GM18505 (cell line): ENCODE data around the gene INS.

Source experiments
- ATAC-seq: cut with Tn5 transposase; IDR thresholded peaks from one replicate; pipeline ENCODE4 v1.9.1; 2021; ENCODE audit not compliant: unreplicated experiment
- POLR2A ChIP-seq: IDR thresholded peaks from 4 replicates; pipeline ENCODE4 v1.6.1; 2011; ENCODE audit warnings: borderline replicate concordance; ENCODE audit not compliant: insufficient read depth, insufficient read length; ENCODE audit errors: extremely low read depth

The INS gene

DNA sequence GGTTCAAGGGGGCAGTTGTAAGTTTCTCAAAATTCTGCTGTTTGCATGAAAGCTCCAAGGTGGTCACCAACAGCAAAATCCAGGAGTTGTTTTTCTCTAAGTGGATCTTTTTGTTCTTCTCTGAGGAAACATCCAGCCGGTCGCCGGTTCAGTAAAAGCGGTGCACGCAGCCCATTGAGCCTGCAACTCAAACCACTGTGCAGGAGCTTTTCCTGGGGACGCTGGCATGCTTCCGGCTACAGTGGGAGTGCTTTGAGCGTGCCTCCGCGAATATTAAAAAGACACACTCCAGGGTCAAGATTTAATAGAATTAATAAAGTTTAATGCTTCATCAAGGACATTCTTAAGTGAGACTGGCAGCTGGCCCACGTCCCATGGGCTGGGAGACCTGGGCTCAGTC is 47.2 kb downstream of the INS start:
- no peak for ATAC-seq
- TF ChIP-seq POLR2A: no peak

DNA sequence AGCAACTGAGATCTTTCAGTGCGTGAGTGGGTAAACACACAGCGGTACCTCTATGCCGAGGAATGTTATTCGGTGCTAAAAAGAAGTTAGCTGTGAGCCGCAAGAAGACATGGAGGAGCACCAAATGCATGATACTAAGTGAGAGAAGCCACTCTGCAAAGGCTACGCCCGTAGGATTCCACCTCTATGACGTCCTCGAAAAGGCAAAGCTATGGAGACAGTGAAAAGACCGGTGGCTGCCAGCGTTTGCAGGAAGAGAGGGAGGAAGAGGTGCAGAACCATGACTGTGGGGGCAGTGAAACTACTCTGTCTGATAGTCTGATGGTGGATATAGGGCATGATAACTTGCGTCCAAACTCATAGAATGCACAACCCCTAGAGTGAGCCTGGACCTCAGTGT is 50.5 kb downstream of the INS start:
- TF ChIP-seq POLR2A: no peak
- no peak for ATAC-seq
